HCT116 (cell line): ENCODE data around the gene DLG2.

ENCODE experiments used
- CTCF ChIP-seq, 3 experiments: fragments of 200-600 bp in 1 of 3; sonication (generic) in 1 of 3; IDR thresholded peaks in 2 of 3; conservative IDR thresholded peaks in 1 of 3; 2 replicates each; pipeline ENCODE4 v1.5.1; 2012 to 2017; ENCODE audit warnings: low read depth in 2 of 3, low read length in 2 of 3, antibody characterized with exemption in 1 of 3, borderline replicate concordance in 1 of 3, control low read depth in 1 of 3, mild to moderate bottlenecking in 1 of 3, mixed read lengths in 1 of 3, mixed run types in 1 of 3, moderate library complexity in 1 of 3; ENCODE audit not compliant: insufficient read depth in 1 of 3
- EZH2 ChIP-seq: fragments of 200-600 bp; sonication (generic); IDR thresholded peaks from 2 replicates; pipeline ENCODE4 v1.6.1; 2017; ENCODE audit warnings: antibody characterized with exemption, mixed run types
- EZH2phosphoT487 ChIP-seq: fragments of 200-600 bp; IDR thresholded peaks from 2 replicates; pipeline ENCODE4 v1.6.1; 2018; ENCODE audit warnings: antibody characterized with exemption, borderline replicate concordance
- POLR2A ChIP-seq: IDR thresholded peaks from 2 replicates; pipeline ENCODE4 v1.7.0; 2011; ENCODE audit warnings: borderline replicate concordance; ENCODE audit not compliant: insufficient read depth, insufficient read length; ENCODE audit errors: extremely low read depth
- POLR2AphosphoS5 ChIP-seq: IDR thresholded peaks from 2 replicates; pipeline ENCODE4 v1.6.1; 2011; ENCODE audit warnings: mild to moderate bottlenecking, low read depth, low read length, moderate library complexity
- RAD21 ChIP-seq: IDR thresholded peaks from 2 replicates; pipeline ENCODE4 v1.6.1; 2012; ENCODE audit warnings: low read depth, mild to moderate bottlenecking
- YY1 ChIP-seq: IDR thresholded peaks from 2 replicates; pipeline ENCODE4 v1.6.1; 2011; ENCODE audit warnings: low read length, low read depth, moderate library complexity, mild to moderate bottlenecking; ENCODE audit not compliant: insufficient replicate concordance; ENCODE audit errors: extremely low read depth
- ZFX ChIP-seq: fragments of 450-650 bp; IDR thresholded peaks from 2 replicates; pipeline ENCODE4 v1.6.1; 2017
- ZNF274 ChIP-seq: fragments of 200-500 bp; sonication (Bioruptor generic); IDR thresholded peaks from 2 replicates; pipeline ENCODE4 v1.6.1; 2014; ENCODE audit warnings: mild to moderate bottlenecking, low read depth, low read length, inconsistent platforms
- TF ChIP-seq, protein P1 (sequence below): IDR thresholded peaks from 2 replicates; pipeline ENCODE4 v1.6.1; 2012

DNA sequence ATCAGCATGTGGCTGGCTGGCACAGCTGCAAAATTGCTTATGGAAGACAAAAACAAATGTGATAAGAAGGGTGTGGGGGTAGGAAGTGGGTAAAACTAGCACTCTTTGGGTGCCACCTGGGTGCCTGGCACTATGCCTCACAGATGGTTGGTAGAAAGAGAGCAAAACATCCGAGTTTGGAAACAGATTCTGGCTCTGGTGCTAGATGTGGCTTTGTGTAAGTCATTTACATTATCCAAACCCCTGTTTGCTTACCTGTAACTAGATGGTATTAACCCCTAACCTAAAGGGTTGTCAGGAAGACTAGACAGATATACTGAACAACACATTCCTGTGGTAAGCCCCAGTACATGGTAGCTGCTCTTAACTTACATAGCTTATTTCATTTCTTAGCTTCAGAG, 905.6 kb downstream of the DLG2 start:
- TF ChIP-seq RAD21 (no peak), CTCF (IDR thresholded peaks at IDR 0.05 in 2 of 3, conservative IDR thresholded peaks at IDR 0.05 in 1 of 3; ENCODE audit: borderline replicate concordance in 1 of 3, insufficient read depth in 1 of 3, low read depth in 2 of 3, low read length in 2 of 3) (no peak), EZH2 (no peak), YY1 (no peak), EZH2phosphoT487 (no peak), POLR2AphosphoS5 (no peak), POLR2A (no peak), ZFX (no peak), ZNF274 (no peak)
- TF ChIP-seq, protein P1, sequence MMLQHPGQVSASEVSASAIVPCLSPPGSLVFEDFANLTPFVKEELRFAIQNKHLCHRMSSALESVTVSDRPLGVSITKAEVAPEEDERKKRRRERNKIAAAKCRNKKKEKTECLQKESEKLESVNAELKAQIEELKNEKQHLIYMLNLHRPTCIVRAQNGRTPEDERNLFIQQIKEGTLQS = no peak
